HG02970 (cell line): ENCODE data around the gene CASTOR1.

Experiments
- ATAC-seq: cut with Tn5 transposase; IDR thresholded peaks from one replicate; pipeline ENCODE4 v1.9.1; 2021; ENCODE audit warnings: mild to moderate bottlenecking, moderate library complexity, moderate number of reproducible peaks; ENCODE audit not compliant: unreplicated experiment, low FRiP score

CASTOR1 gene

DNA sequence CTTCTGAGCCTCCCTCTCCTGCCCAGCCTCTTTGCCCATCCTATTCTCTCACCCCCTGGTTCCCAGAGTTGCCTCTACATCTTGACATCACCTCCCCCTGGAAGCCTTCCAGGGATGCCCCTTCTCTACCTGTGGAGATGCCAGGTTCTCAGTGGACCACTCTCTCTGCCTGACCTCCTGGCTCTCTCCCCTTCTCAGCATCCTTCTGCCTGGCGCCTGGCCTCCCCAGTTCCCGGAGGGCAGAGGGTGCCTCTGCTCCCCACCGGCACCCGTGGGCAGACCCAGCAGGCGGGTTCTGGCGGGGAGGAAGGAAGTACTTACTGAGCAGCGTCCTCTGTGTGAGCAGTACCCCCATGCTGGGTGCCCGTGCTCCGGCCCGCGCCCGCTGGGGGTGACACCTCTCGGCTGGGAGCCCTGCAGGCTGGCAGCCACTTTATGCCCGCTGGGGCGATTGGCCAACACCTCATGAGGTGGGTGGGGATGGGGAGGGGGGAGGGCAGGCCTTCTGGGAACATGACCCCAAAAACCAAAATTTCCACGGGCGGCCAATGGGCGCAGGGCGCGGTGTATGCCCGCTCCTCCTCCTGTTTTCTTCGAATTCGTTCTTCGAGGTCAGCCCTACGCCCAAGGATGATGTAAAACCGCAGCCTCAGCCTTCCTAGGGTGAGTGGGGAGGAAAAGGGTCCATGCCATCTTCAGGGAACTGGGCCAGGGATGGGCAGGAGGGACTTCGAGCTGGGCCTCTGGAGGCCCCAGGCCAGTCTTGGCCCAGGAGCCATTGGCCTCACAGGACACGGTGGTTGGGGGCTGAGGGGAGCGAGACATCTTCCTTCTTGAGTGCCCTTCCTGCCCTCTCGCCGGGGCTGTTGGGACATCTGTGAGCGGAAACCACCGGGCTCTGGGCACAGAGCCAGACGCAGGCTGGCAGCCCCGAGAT lies 22.6 kb downstream of the CASTOR1 start, which contains the start of gene OSM:
OSM (minus strand) TSS at position 407 of the 937 bp plus-strand sequence; CDS start at position 355, 52 bp downstream.
- ATAC-seq: no peak

DNA sequence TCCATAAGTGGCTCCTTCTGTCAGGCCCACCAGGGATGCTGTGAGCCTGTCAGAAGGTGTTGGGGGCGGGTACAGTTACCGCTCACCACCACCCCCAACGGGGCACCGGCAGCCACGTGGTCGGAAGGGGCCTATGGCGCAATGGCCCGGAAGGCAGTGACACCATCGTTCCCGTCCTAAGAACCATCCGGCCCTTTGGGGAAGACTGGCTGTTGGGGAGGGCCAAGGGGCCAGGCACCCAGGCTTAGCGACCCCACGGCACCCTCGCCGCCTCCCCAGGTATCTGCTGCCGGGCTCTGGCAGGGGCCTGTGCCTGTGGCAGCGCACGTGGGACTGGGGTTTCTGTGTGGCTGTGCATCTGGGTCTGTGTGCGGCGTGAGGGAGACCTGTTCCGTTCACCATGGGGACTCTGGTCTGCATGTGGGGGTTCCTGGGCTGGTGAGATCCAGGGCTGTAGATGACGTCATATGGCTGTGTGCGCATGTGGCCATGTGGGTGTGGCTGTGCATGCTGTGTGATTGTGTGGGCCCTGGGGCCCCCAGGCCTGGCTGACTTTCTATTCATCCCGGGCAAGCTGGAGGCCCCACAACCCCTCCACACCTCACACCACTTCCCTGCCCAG lies 23.4 kb downstream of the CASTOR1 start:
- no peak for ATAC-seq

DNA sequence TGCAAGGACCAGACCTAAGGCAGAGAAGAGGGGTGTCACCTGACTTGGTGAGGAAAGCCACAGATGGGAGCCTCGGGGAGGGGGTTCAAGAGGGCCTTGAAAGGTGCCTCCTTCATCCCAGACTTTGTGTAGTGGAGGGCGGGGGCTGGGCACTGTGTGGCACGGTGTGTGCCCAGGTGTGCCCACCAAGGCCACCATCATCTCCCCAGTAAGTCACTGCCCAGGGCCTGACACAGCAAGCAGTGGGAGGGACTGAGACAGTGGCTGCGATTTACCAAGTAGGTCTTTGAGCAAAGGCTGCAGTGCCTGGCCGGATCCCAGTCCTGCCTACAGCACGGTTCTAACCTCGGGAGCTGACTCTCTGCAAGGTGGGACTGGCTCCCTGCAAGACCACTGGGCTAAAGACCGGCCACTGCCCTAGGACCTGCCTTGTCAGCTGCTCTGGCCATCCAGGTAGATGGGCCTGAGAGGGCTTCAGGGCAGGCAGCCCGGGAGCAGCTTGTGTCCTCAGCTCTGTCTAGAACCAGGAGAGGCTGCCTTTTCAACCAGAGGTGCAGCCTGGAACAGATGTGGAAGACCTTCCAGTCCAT lies 24.1 kb downstream of the CASTOR1 start:
- no peak for ATAC-seq

DNA sequence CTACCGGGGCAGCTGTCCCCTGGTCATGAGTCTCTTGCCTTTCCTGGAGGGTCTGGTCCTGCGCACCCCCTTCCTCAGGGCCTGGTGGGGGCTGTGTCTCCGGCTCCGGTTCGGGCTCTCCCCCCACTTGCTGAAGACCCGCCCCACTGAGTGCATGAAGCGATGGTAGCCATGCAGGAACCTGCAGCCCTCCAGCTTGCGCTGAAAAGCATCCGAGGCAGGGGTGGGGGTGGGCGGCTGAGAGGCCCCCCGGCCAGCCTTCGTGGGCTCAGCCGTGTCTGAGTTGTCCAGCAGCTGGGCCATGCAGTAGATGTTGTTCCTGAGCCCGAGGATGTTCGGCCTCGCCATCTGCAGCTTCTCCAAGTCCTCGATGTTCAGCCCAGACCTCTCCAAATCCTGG lies 25.4 kb downstream of the CASTOR1 start:
- no peak for ATAC-seq

DNA sequence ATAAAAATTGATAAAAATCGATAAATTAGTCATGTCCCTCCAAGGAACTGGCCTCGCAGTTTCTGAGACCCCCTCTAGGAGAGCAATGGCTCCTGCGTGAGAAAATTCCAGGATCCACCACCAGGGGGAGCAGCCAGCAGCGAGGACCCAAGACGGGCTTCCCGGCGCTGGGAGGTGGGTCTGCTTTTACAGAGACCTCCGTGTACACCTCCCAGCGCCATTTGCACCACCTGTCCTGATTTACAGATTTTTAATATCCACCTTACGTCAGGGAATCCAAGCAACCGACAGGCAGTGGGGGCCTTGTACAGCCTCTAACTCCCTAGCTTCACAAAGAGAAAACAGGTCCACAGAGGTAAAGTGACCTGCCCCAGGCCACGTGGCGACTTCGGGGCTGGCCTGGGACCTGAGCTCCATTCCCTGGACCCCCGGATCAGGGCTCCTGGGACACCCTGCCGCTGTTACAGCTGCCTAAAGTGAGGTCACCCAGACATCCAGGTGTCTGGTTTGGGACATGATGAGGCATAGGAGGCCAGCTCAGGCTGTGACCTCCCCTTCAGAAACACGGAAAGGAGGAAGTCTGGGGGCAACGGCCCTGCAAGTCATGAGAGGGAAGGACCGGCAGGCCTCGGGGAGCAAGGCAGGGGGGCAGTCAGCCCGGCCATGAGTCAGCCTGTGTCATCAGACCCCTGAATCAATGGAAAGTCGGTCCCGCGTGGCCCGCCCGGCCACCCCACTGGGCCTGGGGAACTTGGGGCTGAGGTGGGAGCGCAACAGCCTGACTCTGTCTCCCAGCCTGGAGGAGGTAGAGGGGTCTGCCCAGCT lies 26.2 kb downstream of the CASTOR1 start:
- ATAC-seq: no peak

DNA sequence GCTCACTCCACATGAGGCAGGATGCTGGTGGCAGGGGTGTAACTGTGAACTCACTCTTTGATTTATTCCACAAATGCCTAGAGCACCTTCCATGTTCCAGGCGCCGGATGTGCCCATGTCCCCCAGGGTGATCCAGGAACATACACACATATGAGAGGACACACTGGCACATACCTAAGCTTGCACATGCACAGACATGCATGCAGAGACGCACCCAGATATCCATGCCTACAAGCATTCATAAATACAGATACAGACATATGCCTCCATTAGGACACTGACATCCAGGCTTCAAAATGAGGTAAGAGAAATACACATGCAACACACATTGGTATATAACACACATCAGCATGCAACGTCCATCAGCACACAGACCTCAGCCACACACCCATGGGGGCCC lies 27.2 kb downstream of the CASTOR1 start:
- no peak for ATAC-seq

DNA sequence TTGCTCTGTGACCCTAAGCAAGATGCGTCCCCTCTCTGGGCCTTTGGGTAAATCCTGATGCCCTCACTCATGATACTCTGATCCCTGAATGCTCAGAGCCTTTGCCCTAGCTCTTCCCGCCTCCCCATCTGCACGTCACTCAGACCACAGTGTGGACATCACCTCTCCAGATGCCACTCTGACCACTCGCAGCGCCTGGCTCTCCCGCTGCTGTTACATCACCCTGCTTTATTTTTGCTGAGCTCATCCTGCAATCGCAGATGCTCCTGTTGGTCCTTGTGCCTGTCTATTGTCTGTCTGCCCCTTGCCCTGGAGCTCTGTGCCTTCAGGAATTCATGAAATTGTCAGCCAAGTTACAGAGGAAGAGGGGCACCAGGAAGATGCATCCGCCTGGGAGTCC lies 28.2 kb downstream of the CASTOR1 start:
- ATAC-seq: no peak

DNA sequence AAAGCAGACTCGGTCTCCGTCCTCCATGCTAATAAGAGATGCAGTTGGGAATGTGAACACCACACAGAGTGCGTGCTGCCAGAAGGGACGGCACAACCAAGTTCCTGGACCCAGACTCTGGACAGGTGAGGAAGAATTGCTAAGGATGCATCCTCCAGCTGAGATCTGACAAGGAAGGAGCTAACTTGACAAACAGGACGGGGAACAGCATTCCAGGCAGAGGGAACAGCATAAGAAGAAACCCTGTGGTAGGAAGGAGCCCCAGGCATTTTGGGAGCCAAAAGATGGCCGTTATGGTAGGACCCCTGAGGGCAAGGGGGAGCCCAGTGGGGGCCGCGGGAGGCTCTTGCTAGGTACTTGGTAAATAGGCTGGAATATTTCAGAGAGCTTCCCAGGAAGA lies 28.6 kb downstream of the CASTOR1 start:
- ATAC-seq: no peak

DNA sequence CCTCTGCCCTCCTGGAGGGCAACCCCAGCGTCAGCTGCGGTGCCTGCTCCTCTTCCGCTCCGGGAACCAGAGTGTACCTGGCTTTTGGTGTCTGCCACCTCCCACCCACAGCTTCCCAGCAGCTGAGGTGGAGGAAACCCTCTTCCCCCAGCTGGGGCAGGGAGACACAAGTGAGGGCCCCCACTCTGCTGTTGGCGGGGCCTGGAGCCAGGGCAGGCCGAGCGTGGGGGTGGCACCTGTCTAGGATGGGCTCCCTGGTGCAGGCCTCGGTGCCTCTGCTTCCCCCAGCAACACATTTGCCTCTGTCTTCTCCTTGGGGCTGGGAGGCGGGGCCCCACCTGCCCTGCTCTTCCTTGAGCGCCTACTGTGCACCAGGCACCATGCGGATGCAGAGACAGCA lies 29.0 kb downstream of the CASTOR1 start:
- ATAC-seq: no peak

DNA sequence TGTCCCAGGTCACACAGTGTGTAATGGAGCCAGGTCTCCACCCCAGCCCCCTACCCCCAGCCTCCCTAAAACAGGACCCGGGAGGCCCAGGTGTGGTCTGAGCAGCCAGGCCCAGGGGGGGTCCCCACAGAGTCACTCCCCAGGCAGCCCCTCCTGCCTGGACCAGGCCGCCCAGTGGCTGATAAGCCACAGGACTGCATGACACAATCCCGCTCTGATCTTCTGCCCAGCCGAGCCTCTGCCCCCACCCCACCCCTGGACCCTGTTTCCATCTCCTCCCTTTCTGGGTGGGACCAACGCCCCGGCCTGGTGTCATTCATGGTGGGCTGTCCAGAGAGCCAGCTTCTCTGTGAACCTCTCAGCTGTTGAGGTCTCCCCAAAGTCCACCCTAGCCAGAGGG lies 35.0 kb downstream of the CASTOR1 start:
- ATAC-seq: no peak

DNA sequence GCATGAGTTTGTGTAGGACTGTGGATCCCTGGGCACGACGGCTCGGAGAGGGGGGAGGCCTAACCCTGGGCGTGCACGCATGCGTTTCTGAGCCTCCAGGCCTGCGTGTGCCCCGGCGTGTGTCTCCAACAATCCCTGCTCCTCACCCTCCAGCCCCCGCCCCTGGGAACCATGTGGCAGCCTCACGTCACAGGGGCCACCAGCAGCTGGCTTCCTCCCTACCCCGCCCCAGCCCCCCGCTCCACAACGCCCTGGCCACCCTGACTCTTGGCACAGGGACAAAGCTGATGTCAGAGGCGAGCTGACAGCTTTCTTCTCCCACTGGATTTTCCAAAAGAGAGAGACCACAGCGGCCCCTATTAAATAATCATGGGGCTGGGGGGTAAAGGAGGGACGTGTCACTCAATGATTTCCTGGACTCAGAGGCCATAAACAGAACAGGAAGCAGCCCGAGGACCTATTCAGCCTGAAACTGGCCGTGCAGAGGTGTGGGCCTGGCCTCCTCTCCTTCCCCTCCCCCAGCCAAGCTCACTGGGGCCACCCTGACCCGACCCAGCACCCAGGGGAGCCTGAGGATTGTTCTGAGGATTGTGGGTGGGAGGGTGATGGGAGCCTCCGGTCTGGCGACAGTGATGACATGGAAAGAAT lies 36.0 kb downstream of the CASTOR1 start:
- no peak for ATAC-seq

DNA sequence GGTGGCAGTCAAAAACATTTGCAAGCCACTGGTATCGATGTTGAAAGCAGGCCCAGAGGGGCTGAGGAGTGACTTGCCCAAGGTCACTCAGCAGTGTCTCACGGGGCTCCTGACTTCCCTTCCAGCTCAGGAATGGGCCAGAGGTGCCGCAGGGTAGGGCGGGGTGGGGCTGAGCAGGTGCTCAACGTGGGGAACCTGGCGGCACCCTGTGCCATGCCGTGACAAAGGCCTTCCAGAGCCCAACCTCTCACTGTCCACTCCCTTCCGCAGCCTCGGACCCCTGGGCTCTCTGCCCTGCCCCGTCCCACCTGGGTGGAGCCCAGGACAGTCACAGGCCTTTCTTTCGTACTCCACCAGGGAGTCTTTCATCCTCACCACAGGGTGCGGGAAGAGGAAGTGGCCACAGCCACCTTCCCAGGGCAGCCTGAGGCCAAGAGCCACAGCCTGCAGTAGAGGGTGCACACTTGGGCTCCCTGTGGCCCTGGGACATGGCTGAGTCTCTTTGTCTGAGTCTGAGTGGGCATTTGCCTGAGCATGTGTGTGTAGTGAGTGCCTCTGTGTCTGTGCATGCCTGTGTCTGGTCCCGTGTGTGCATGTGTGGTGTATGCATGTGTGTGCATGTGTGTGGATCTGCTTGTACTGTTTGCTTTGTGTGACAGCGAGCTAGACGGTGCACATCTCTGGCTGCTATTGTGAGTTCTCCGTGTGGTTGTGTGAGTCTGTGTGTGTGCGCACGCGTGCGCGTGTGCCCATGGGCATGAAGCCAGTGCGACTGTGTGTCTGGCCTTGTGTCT lies 36.7 kb downstream of the CASTOR1 start:
- no peak for ATAC-seq

DNA sequence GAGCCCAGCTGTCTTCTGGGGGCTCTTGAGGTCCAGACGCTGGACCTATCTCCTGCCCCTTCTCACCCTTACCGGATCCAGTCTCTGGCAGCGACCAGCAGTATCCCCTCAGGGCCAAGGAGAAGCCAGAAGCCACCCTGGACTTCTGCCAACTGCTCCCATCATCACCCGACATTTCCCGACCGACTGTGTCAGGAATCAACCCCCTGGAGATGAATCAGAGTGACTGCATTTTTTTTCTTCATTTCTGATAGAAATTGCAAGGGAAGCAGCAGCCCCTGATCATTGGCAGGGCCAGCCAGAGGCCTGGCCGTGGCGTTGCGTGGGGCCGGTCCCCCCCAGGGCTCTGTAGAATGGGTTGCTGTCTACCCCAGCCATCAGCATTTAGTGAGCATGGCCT lies 37.6 kb downstream of the CASTOR1 start:
- no peak for ATAC-seq

DNA sequence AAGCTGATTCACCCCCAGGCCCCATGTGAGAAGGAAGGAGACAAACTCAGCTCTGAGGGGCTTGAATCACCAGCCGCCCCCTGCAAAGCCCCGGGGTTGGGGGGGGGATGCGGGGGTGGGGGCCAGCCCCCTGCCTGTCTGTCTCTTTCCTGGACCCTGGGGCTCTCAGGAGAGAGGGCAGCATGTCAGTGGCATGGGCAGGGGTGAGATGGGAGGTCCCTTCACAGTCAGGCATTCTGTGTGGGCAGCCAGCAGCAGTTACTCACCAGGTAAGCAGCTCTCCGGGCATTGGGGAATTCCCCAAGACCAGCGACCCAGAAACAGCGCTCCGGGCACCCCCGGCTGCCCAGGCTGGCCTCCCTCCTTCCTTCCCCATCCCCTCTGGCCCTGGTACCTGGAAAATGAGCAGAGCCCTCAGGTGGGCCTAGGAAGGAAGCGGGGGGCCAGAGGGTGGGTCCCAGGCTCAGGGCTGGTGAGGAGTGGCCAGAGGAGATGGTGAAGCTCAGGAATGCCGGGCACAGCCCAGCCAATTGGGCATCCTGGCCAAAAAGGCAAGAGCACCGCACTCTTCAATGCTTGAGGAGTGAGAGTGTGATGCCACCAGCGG lies 38.5 kb downstream of the CASTOR1 start:
- no peak for ATAC-seq

DNA sequence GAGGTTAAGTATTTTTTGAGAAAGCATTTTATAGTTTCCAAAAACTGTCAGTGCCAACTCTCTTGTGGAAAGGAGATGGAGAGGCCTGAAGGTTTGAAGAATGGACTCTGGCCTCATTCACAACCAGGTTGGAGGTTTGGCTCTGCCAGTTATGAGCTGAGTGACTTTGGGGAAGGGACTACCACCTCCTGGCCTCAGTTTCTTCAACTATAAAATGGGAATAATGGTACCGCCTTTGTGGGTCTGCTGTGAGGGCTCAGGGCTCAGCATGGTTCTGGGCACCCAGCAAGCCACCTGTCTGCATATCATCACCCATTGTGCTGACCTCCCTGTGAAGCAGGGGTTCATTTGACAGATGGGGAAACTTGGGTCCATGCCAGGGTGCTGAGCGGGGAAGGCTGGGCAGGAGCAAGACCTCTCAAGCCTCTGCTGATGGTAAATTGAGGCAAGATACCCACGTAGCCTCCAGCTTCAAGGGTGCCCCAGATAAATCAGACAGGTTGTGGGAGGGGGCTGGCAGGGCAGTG lies 39.2 kb downstream of the CASTOR1 start:
- no peak for ATAC-seq

DNA sequence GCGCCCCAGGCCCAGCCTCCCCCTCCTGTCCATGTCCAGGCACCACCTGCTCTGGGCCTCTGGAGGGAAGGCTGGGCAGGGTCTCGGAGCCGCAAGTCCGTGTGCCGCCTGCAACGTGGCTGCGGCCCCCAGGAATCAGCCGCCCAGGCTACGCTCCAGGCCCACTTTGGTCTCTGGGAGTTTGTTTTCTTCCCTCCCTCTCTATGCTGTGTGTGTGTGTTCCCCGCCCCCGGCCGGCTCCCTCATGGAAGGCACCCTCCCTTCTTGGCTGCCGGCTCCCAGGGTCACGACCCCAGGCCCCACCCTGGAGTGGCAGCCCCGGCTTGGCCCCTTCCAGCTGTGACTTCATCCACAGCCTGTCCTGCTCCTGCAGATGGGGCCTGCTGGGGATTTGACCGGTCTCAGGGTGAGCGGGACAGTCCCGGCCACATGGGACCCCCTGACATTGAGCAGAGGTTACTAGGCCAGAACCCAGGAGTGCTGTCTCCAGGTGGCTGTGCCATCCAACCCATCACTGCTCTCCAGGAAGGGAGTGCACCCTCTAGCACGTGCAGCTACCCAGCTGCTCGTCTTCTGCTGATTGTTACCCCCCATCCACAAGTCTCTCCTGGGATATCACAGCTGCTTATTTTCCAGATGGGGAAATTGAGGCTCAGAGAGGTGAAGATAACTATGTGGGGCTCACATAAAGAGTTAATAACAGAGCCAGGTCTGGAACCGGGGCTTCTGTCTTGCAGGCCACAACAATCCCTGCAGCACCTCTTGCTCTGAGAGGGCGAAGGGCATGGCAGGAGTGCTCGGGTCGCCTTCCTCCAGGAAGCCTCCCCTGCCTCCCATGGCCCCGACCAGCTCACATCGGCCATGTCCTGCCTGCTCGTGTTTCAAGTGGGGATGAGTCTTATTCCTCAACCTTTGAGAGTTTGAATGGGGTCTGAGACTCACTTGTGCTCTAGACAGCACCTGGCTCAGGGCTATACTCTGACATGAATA lies 40.0 kb downstream of the CASTOR1 start:
- ATAC-seq: no peak

DNA sequence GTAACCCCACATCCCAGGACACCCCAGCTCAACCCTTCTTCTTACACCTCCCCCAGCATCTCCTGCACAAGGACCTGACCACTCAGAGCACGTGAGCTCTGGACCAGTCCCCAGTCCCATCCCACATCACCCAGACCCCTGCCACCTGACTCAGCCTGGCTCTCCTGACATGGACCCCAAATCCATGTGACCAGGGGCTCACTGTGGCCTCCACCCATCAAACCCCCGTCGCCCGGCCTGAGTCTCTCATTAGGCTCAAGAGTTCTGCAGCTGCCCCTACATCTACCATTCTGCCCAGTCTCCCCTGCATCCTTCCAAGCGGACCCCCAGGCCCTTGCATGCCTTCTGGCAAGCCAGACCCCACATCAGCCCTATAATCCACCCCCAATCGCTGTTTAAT lies 40.8 kb downstream of the CASTOR1 start:
- ATAC-seq: no peak

DNA sequence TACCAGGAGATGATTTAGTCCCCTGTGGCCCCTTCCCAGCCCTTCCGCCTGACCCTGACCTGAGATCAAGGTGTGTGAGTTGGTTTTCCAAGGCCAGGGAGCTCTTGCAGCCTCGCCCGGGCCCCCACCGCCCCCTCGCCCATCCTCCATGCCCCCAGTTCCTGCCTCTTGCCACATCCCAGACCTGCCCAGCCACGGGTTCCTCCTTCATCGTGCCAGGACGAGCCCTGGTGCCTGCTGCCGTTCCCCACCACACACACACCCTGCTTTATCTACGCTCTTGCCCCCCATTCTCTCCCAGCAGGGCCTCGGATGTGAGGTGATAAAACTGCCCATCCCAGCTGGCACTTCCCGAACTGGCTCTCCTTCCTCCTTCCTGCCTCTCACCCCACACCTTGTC lies 41.3 kb downstream of the CASTOR1 start:
- ATAC-seq: no peak
